Measurements from ENCODE around the gene RABL6.

RABL6 gene

GRCh38 chr9:136793086-136793946 is 14.4 kb upstream of the RABL6 start:
- peaks cover 0 to 21% of the 10 kb centered on the region in 2 experiments; a peak in 1 of 3 replicates for H3K36me3 ChIP-seq (ENCODE audit: control insufficient read depth in 2 of 2, insufficient read depth in 1 of 2, low read length in 2 of 2)
- H3K27ac ChIP-seq (ENCODE audit: extremely low read depth, low read depth, low read length), result no peak overlapping the region
- TF ChIP-seq ZNF112 (tag by site-specific recombination; IDR thresholded peaks at IDR 0.05) (no peak), ZNF132 (tag by site-specific recombination; IDR thresholded peaks at IDR 0.05; ENCODE audit: borderline replicate concordance) (no peak), KLF1 (tag by site-specific recombination; IDR thresholded peaks at IDR 0.05) (peak; percentile 41), ZNF18 (tag by site-specific recombination; IDR thresholded peaks at IDR 0.05) (no peak), ZFHX2 (tag by site-specific recombination; conservative IDR thresholded peaks at IDR 0.05) (peak; percentile 51; the same call in 1 of the 2 replicates), KLF9 (tag by site-specific recombination; IDR thresholded peaks at IDR 0.05; ENCODE audit: low read depth) (peak; percentile 82), ZNF24 (tag by site-specific recombination; IDR thresholded peaks at IDR 0.05) (no peak), EGR2 (tag by site-specific recombination; IDR thresholded peaks at IDR 0.05; ENCODE audit: low read depth) (peak; percentile 62; the same call in 1 of the 2 replicates), SP2 (tag by site-specific recombination; IDR thresholded peaks at IDR 0.05) (peak; percentile 77), KLF10 (tag by site-specific recombination; IDR thresholded peaks at IDR 0.05) (peak; percentile 88)
- peaks cover 10% of the 10 kb centered on the region for H3K4me1 ChIP-seq (ENCODE audit: control insufficient read depth, insufficient read depth, low read length)
- ChIA-PET POLR2A (interaction anchor here (0.6 to 2.6 kb wide), 7 partner anchors 13 to 236 kb away, joined by 3 to 6 read pairs (median 4); partner anchors contain the start of genes RABL6 and TRAF2), CTCF (interaction anchor here (0.8 to 3.0 kb wide), 16 partner anchors 7 to 277 kb away, joined by 3 to 18 read pairs (median 6); partner anchors contain the start of genes AJM1, LCN8, RABL6 and SAPCD2)
- no peak overlapping the region for H3K4me3 ChIP-seq (ENCODE audit: low read depth, low read length)
- H3K9me3 ChIP-seq (ENCODE audit: control insufficient read depth, insufficient read depth, low read depth, low read length), result no peaks in the 10 kb centered on the region

- H3K27ac ChIP-seq (ENCODE audit: extremely low read depth, low read depth, low read length), result no peak overlapping the region
- POLR2A ChIA-PET, result interaction anchor here (0.8 to 2.6 kb wide), 5 partner anchors 12 to 240 kb away, joined by 3 to 6 read pairs (median 4); partner anchors contain the start of genes RABL6 and TRAF2
- H3K36me3 ChIP-seq (ENCODE audit: control insufficient read depth in 2 of 2, insufficient read depth in 1 of 2, low read length in 2 of 2), result peaks cover 0 to 21% of the 10 kb centered on the region in 2 experiments; a peak in 1 of 3 replicates
- CTCF ChIA-PET, result interaction anchor here (0.6 to 3.0 kb wide), 10 partner anchors 9 to 240 kb away, joined by 3 to 16 read pairs (median 4); partner anchors contain the start of gene AJM1
- no peaks in the 10 kb centered on the region for H3K9me3 ChIP-seq (ENCODE audit: control insufficient read depth, insufficient read depth, low read depth, low read length)
- peaks cover 10% of the 10 kb centered on the region for H3K4me1 ChIP-seq (ENCODE audit: control insufficient read depth, insufficient read depth, low read length)
- TF ChIP-seq ZNF704 (tag by site-specific recombination; IDR thresholded peaks at IDR 0.05), result no peak
- no peak for TF ChIP-seq ZNF221 (tag by site-specific recombination; IDR thresholded peaks at IDR 0.05; ENCODE audit: borderline replicate concordance)
- no peak for TF ChIP-seq ZNF488 (tag by site-specific recombination; IDR thresholded peaks at IDR 0.05)
- no peak for TF ChIP-seq ZNF274 (IDR thresholded peaks at IDR 0.05; ENCODE audit: low read length)
- TF ChIP-seq ZNF274 (tag by site-specific recombination; IDR thresholded peaks at IDR 0.05; ENCODE audit: borderline replicate concordance), result no peak
- TF ChIP-seq ZNF776 (tag by site-specific recombination; IDR thresholded peaks at IDR 0.05; ENCODE audit: borderline replicate concordance), result no peak
- no peak for TF ChIP-seq ZNF571 (tag by site-specific recombination; IDR thresholded peaks at IDR 0.05)
- no peak overlapping the region for H3K4me3 ChIP-seq (ENCODE audit: low read depth, low read length)
These were observed 13.3 kb upstream of the RABL6 start for GRCh38 chr9:136794281-136794999.
